SKM-1 treated with dmso at 0.1 percent for 144 hours (cell line): Measurements from ENCODE around the gene HSPA9.

ENCODE experiments used
- DNase-seq: peaks from one replicate; lab custom pipeline; 2025; ENCODE audit not compliant: unreplicated experiment; lab: John Stamatoyannopoulos, UW

HSPA9 gene

GRCh38 chr5:138564242-138564641 is 11.0 kb downstream of the HSPA9 start:
- DNase-seq = no peak

- no peak for DNase-seq
These were observed 11.7 kb downstream of the HSPA9 start for GRCh38 chr5:138563340-138564118.

- no peak for DNase-seq
These were observed 14.2 kb downstream of the HSPA9 start for GRCh38 chr5:138560971-138561370.

- DNase-seq = no peak
These were observed 15.3 kb downstream of the HSPA9 start for GRCh38 chr5:138559937-138560336.

GRCh38 chr5:138557677-138558076 is 17.5 kb downstream of the HSPA9 start:
- DNase-seq = no peak

GRCh38 chr5:138554143-138554542 is 21.1 kb downstream of the HSPA9 start:
- no peak for DNase-seq

- no peak for DNase-seq
These were observed 21.6 kb downstream of the HSPA9 start for GRCh38 chr5:138553437-138554095.

GRCh38 chr5:138552657-138553056 is 22.5 kb downstream of the HSPA9 start:
- DNase-seq = no peak

GRCh38 chr5:138549414-138549813 is 25.8 kb downstream of the HSPA9 start:
- DNase-seq = no peak

- DNase-seq = no peak
These were observed 29.2 kb downstream of the HSPA9 start for GRCh38 chr5:138545919-138546562.

- DNase-seq = no peak
These were observed 30.7 kb downstream of the HSPA9 start for GRCh38 chr5:138544181-138545134.

- DNase-seq = no peak
These were observed 31.5 kb downstream of the HSPA9 start for GRCh38 chr5:138543730-138544104.

GRCh38 chr5:138542956-138543729 is 32.1 kb downstream of the HSPA9 start, which contains the start of gene ETF1:
Gene ETF1 (minus strand): TSS chr5:138543236. CDS start chr5:138542918, 318 bp downstream.
- peak; percentile 99 for DNase-seq

GRCh38 chr5:138542180-138542955 is 32.8 kb downstream of the HSPA9 start:
- no peak for DNase-seq

- no peak for DNase-seq
These were observed 33.6 kb downstream of the HSPA9 start for GRCh38 chr5:138541511-138542179.

GRCh38 chr5:138539791-138540190 is 35.4 kb downstream of the HSPA9 start:
- no peak for DNase-seq

GRCh38 chr5:138538943-138539627 is 36.1 kb downstream of the HSPA9 start:
- DNase-seq = no peak

- no peak for DNase-seq
These were observed 38.4 kb downstream of the HSPA9 start for GRCh38 chr5:138536665-138537315.
